T-helper 1 cell (primary cell): ENCODE data around the gene C1QTNF1.
"Not testable (repeated sequence)": the region's sequence is repeated elsewhere in the genome, so short reads cannot be mapped to it uniquely, and the experiment has no call there.

Experiments used
- DNase-seq, 5 donors: peaks; one replicate each; pipeline ENCODE4 v3.0.0-alpha.2; 2012 to 2020

C1QTNF1 gene

GRCh38 chr17:79055197-79055596, 31.2 kb downstream of the C1QTNF1 start:
- DNase-seq = no peak

GRCh38 chr17:79057737-79058385, 33.9 kb downstream of the C1QTNF1 start:
- DNase-seq = no peak

DNA sequence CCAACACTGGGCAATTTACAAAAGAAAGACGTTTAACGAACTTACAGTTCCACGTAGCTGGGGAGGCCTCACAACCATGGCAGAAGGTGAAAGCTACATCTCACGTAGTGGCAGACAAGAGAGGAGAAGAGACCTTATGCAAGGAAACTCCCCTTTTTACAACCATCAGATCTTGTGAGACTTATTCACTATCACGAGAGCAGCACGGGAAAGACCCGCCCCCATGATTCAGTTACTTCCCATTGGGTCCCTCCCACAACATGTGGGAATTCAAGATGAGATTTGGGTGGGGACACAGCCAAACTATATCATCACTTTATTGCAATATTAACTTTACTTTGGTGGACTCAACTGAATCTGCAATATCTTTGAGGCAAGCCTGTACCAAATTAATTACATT, 38.7 kb downstream of the C1QTNF1 start:
- DNase-seq = no peak

DNA sequence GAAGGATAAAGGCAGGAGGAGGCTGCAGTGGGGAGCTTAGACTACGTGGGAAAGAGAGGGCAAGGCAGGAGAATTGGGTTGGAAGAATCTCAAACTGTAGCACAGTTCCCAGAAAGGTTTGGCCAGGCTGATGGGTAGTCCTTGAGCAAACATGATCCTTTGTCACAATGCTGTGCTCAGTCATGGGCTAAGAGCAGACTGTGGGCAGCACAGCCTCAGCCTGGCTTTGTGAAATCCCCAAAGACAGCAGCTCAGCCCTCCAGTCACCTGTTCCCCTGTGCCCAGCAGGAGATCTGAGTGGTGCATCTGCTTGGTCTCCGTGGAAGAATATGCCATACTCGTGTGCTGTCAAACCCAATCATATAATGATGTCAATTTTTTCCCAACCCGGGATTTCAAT, 40.1 kb downstream of the C1QTNF1 start:
- no peak for DNase-seq

GRCh38 chr17:79065105-79065670, 41.2 kb downstream of the C1QTNF1 start:
- DNase-seq = peak in 4 of 5 donors; percentile 28 to 62 (median 46)

DNA sequence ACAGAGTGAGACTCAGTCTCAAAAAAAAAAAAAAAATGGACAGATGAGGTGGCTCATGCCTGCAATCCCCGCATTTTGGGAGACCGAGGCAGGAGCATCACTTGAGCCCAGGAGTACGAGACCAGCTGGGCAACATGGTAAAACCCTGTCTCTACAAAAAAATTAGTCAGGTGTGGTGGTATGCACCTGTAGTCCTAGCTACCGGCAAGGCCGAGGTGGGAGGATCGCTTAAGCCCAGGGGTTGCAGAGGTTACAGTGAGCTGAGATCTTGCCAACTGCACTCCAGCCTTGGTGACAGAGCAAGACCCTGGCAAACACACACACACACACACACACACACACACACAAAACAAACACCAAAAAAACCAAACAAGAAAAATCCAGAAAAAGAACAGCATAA, 43.0 kb downstream of the C1QTNF1 start:
- DNase-seq = no peak

- no peak for DNase-seq
Observed at GRCh38 chr17:79070266-79070880, 46.4 kb downstream of the C1QTNF1 start.

- DNase-seq = no peak
Observed at GRCh38 chr17:79071161-79071740, 47.3 kb downstream of the C1QTNF1 start.

DNA sequence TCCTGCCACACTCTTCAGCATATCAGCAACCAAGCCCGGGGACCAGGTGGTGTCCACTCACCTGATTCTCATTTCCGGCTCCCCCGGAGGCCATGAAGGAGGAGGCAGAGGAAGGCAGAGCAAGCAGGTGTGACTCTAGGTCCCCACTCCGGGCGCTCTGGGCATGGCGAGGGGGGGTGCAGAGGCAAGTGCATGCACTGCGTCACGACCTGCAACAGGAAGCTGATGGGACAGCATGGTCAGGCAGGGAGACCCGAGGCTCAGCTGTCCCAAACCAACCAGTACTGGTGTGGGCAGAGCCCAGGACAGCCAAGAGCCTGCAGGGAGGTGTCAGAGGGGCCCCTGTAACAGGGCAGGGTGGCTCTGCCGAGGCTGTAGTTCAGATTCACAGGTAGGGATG, 48.6 kb downstream of the C1QTNF1 start:
- DNase-seq = no peak

DNA sequence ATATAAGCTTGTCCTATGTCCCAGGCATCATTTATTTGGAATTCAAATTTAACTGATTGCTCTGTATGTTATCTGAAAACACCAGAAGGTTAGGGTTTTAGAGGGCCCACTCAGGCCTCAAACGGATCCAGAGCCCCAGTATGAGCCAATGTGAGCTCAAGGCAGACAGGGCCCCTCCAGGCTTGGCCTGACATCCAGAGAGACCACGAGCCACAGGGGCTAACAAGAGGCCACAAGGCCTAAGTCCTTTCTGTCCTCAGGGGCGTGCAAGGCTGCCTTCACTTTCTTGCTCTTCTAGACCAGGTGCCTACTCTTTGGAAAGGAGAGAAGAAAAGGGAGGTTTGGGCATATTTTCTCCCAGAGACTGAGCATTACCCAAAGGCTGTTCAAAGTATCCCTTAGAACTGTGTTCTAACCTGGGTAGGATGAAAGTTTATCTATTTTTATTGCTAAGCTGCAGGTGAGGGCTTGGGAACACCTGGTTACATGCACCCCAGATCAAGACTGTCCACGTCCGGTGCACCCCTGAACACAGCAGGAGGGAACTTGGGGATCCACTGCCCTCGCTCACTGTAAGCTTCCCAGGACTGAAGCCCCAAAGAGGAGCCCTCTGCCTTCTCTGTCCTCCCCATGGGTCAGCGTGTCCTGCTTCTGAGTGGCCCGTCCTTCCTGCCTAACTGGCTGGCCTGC, 49.2 kb downstream of the C1QTNF1 start:
- no peak for DNase-seq

- DNase-seq = no peak
Observed at GRCh38 chr17:79073706-79074088, 49.7 kb downstream of the C1QTNF1 start.

DNA sequence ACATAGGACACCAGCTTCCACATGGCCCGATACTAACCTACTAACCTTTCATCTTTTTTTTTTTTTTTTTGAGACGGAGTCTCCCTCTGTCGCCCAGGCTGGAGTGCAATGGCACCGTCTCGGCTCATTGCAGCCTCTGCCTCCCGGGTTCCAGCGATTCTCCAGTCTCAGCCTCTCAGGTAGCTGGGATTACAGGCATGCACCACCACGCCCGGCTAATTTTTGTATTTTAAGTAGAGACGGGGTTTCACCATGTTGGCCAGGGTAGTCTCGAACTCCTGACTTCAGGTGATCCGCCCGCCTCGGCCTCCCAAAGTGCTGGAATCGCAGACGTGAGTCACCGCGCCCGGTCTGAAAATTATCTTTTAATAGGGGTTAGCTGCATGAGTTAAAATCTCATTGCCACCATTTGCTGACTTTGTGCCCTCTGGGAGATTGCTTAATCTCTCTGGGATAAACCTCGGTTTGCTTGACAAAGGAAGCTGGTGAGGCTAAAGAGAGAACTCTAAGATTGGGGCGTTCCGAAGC, 50.2 kb downstream of the C1QTNF1 start:
- DNase-seq = not testable (repeated sequence)

DNA sequence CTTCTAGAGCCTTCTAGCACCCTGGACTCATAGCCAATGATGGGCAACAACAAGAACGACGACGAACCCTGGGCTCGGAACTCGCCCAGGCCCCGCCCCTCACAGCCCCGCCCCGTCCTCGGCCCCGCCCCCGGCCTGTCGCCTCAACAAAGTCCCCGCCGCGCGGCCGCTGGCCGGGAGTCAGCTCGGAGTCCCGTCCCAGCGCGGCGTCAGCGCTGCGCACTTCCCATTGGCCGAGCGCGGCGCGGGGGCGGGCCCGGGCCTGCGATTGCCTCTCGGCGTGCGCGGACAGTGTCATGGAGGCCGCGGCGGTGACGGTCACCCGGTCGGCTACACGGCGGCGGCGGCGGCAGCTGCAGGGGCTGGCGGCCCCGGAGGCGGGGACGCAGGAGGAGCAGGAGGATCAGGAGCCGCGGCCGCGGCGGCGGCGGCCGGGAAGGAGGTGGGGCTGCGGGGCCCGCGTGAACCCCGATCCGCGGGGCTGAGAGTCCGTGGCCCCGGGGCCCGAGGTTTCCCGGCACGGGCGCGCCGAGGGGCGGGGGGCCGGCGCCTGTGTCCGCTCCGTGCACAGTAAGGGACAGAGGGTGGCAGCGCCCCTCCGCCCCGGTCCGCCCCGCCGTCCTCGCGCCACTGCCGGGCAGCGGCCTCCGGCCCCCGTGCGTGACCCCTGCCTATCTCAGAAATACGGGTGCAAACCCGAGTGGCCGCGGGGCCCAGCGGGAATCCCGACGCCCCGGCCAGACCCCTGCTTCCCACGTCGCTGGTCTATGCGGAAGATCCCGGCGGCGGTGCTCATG, 50.9 kb downstream of the C1QTNF1 start, which contains the start of gene ENGASE:
TSS of gene ENGASE (plus strand) at position 176 of the 797 bp plus-strand sequence. CDS start at position 297, 121 bp downstream.
- peak; percentile 85 to 94 (median 87) for DNase-seq

DNA sequence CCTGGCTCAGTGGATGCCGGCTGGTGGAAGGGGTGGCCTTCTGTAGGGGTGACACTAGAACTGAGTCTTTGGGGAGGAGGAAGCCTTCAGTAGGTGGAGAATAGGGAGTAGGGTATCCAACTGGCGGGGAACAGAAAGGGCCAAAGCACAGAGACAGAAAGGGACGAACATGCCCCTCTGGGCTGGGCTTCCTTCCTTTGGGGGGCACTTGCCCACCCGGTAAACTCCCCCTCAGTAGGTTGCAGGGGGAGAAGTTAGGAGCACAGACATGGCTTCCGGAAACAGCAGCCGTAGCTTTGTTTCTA, 51.4 kb downstream of the C1QTNF1 start:
- DNase-seq = peak in 2 of 5 donors; percentile 16 to 24

DNA sequence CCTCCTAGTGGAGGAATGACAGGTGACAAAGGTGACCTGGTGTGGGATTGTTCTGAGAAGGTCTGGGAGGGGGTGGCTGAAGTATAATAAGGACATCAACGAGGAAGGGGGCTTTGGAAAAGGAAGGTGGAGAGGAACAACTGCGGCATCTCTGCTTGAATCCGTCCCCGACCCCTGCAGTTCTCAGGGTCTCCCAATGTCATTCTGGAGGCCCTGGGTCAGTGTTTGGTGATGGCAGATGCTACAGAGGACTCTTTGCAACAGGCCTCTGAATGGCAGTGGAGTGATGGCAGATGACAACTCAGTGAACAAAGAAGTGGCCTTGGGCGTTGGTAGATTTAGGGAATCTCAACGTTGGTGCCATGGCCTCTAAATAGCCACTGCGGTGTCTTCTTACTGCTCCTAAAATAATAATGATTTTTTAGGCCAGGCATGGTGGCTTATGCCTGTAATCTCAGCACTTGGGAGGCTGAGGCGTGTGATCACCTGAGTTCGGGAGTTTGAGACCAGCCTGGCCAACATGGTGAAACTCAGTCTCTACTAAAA, 52.0 kb downstream of the C1QTNF1 start:
- no peak for DNase-seq

GRCh38 chr17:79077587-79077986, 53.6 kb downstream of the C1QTNF1 start:
- no peak for DNase-seq

DNA sequence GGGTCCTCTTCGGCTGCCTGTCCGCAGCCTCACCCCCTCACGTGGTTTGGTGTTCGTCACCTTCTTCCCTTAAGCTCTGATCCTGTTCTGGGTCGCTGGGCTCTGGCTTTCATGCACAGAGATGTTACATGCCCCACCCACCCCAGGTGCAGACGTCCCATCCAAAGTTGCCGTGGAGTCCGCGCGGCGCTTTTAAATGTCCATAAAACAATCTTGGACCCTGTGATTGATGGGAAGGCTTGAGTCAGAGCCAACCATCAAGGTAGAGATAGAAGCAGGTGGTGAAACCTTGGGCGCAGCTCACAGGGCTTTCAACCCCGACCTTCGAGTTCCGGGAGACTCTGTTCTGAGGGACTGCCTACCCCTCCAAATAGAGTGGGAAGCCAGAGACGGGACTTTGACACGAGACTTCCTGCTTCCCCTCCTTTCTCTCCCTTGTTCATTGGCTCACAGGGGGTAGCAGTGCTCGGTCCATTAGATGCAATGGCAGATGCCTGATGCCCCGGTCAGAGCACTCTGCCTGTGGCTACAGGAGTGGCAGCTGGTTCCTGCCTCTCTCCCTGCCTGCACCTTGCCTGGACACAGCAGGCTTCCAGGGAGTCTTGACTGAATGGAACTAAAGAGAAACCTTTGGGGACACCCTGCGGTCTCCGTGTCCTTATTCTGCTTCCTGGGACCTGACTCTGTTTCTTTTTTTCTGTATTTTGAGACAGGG, 54.7 kb downstream of the C1QTNF1 start:
- no peak for DNase-seq

GRCh38 chr17:79079421-79080200, 55.6 kb downstream of the C1QTNF1 start:
- no peak for DNase-seq

GRCh38 chr17:79080349-79080748, 56.4 kb downstream of the C1QTNF1 start:
- DNase-seq = no peak

GRCh38 chr17:79080761-79081290, 56.9 kb downstream of the C1QTNF1 start:
- no peak for DNase-seq
